Osteocyte (in vitro differentiated cells): ENCODE data around the gene GRHPR. TPM values are rescaled to one million over a fixed set of nuclear protein-coding genes. Genes with fewer than 3 reads are reported as not detected.

Source experiments
- total RNA-seq: library from RNA; stranded (reverse); gene quantifications from 2 replicates; pipeline ENCODE4 v1.2.1, GENCODE V29; 2021

The GRHPR gene
- total RNA-seq, 1 donor from 2014 or later = 111 TPM

Other genes with a start within 250 kb of the GRHPR start
- gene ZBTB5, start 42.8 kb downstream of the GRHPR start, total RNA-seq = 16.3 and 17.6 TPM in 2 replicates
- gene POLR1E, start 63.3 kb downstream of the GRHPR start, total RNA-seq = 20.5 and 21.9 TPM in 2 replicates
- gene FBXO10, start 153.7 kb downstream of the GRHPR start, total RNA-seq = 20.5 and 21.0 TPM in 2 replicates
- 77.2 and 85.9 TPM in 2 replicates for gene TOMM5, start 169.9 kb downstream of the GRHPR start, total RNA-seq
- not detected in 2 replicates for gene FRMPD1, start 228.3 kb downstream of the GRHPR start, total RNA-seq